ENCODE measurements around the gene ADAM12.

The ADAM12 gene

DNA sequence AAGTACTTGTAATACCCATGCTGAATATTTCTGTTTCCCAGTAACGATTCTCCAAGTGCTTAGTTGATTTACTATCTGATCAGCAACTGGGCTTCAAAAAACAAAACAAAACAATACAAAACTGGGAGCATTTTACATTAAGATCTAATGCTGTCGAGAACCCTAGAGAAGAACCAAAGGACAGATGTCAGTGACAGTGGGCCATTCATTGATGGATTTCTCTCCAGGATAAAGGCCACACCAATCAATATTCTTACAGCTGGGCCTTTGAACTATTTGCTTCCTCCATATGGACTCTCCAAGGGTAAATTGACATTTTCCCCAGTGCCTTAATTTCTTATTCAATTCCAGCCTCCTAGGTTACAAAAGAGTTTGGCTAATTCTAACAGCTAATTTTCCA is 217.5 kb downstream of the ADAM12 start:
- no peak for DNase-seq

DNA sequence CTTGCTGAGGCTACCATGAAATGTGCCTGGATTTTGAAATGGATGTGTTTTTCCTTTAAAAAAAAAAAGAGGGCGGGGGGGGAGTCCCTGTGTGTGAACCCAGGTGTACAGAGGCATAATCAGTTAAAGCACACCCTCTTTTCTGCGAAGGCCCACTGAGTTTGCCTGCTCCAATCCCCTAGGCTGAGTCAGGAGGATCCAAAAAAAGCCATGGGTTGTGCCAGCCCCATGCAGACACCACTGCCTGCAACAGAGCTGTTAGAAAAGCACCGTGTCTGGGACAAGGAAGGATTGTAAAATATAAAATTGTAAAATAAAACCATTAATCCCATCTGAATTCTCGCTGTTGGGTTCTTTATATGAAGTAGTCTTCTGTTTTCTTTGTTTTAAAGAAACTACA is 217.9 kb downstream of the ADAM12 start:
- no peak for DNase-seq

DNA sequence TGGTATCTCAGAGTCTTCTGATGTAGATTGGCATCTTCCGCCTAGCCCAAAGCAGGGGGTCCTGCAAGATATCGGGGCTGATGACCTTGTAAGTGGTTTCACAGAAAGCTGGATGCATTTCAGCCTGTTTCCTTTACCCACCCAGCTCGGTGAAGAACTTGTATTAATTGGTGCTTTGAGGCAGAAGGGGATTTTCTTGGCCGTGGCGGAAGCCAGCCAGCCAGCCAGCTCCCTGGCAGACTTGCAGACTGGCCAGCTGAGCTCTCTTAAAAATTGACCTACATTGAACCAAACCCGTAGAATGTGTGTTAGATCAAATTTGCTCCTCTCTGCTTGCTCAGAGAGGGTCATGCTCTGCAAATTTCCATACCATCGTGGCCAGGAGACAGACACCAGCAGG is 218.4 kb downstream of the ADAM12 start:
- DNase-seq: no peak

DNA sequence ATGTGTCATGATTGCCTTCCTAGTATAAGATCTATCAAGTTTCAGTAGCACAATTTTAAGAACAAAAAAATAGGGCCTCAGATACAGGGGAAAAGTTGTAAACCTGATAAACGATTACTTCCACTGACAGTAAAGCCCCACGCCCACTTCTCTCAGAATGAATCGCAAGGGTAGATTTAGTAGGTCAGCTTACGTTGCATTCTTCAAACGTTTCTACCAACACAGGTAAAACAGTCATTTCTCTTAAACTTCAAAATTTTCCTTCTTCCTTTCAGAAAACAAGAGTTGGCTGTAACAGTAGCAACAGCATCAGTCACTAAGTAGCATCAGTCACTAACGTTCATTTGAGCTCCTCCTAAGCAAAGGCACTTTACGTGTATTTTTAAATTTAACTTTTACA is 221.5 kb downstream of the ADAM12 start:
- DNase-seq: no peak

DNA sequence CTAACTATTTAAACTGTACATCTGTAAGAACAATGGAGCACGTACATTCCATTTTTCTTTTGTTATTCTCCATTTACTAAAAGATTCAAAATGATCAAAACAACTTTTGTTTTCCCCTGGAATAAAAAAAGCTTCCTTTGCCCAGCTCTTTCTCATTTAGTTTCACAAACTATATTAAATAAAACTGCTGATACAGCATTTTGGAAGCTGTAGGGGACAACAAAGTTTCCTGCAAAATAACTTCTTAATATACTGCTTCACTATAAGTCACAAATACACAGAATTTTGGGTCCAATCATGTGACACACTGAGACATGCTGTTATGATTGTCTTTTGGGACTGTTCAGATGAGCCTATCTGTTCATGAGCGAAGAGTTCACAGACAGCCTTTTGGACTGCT is 222.4 kb downstream of the ADAM12 start:
- DNase-seq: no peak

DNA sequence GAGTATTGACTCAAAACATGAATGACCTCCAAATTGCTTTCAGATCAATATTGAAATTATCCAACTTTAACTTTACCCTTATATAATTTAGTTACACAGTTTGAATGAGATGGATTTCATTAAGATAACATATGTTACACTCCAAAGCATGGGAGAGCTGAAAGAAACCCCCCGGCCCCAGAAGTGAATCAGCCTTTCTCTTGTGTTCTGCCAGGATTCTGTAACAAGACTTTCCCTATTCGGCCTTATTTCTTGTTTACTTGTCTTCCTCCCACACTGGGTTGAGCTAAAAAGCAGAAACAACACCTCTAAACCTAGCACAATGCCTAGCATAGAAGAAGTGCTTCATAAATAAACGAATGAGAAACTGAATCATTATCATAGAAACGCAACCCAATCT is 224.8 kb downstream of the ADAM12 start:
- no peak for DNase-seq

GRCh38 chr10:126161691-126162090 is 226.6 kb downstream of the ADAM12 start:
- DNase-seq: no peak

GRCh38 chr10:126160971-126161630 is 227.2 kb downstream of the ADAM12 start:
- no peak for DNase-seq

DNA sequence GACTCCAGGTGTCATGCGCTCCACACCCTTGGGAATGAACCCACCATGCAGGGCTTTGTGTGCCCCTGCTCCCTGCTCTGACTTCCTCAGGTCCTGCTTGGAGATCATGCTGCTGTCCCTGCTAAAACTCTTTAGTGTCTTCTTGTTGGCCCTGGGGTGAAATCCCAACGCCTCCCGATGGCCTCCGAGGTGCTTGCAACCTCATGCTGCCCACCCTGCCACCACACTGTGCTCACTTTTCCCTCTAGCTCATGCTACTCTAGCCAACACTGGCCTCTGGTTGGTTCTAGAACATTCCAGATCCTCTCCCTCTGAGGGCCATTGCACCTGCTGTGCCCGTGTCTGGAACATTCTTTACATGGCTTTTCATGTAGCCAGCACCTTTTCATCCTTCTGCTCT is 227.7 kb downstream of the ADAM12 start:
- no peak for DNase-seq

- DNase-seq: no peak
Measured at GRCh38 chr10:126158133-126158892, 230.0 kb downstream of the ADAM12 start.

DNA sequence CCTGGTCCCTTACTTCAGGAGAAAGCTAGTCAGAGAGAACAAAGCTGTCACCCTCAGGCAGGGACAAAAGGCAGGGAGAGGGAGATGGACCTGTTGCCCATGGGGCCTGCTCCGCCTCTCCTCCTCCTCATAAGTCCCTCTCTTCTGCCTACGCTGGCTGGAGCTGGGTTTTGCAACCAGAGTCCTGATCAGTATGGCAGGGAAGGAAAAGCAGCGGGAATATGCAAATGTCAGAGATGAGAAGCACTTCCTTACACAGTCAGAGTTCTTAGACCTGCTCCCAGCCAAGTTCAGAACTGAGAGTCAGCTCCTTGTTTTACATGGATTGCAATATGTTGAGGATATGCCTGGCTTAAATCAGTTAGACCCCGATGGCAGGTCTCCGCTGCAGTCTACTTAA is 231.1 kb downstream of the ADAM12 start:
- DNase-seq: no peak

DNA sequence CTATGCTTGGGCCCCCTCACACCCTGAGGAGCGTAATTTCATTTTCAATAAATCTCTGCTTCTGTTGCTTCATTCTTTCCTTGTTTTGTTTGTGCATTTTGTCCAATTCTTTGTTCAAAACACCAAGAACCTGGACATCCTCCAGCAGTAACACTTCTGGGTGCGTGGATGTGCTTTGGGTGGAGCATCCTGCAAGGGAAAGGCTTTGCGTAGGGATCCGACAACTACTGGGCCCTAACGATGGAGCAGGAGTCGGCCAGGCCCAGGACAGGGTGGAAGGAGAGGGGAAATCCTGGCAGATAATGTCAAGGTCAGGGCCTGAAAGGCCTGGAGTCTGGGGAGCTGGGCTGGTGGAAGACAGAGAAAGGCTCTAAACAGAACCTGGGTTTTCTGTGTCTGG is 231.8 kb downstream of the ADAM12 start:
- DNase-seq: no peak

- DNase-seq: no peak
Measured at GRCh38 chr10:126156012-126156411, 232.3 kb downstream of the ADAM12 start.

GRCh38 chr10:126155528-126155927 is 232.7 kb downstream of the ADAM12 start:
- DNase-seq: no peak

DNA sequence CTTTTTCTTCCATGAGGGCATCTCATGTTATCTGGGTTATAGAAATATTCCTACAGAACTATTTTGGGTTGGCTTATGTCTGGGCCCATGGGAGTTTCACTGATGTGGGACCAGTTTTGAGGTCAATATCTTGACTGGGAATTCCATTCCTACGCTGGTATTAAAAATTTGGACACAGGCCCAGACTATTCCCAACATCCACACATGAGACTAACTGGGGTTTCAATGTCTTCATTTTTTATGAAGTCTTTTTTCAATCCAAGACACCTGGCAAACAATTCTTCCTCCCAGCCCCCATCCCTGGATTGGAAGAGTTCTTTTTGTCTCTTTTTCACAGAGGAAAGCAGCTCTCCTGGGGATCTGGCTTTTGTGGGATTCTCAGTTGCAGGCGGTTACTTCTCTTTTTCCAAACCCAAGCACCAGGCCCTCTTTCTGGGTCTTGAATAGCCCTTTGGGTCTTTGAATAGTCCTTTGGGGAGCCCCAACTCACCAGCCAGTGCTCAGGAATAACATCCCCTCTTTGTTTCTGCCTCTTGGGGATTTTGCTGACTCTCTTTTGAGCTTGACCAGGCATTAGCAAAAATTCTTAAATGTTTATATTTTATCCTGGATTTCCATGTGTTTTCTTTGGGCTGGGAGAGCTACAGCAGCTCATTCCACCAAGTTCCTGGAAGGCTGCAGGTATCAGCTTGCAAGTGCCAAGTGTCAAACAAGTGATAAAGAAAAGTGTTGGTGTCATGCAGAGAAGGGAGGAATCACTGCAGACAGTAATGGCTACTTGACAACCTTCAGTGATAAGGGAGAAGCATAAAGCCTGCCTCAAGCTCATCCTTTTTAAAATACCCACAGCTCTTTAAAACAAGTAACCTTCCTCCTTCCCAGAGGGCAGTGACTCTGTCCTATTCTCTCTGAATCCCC is 234.3 kb downstream of the ADAM12 start:
- no peak for DNase-seq

- DNase-seq: no peak
Measured at GRCh38 chr10:126147866-126148587, 240.2 kb downstream of the ADAM12 start.

GRCh38 chr10:126146771-126147170 is 241.5 kb downstream of the ADAM12 start:
- no peak for DNase-seq

DNA sequence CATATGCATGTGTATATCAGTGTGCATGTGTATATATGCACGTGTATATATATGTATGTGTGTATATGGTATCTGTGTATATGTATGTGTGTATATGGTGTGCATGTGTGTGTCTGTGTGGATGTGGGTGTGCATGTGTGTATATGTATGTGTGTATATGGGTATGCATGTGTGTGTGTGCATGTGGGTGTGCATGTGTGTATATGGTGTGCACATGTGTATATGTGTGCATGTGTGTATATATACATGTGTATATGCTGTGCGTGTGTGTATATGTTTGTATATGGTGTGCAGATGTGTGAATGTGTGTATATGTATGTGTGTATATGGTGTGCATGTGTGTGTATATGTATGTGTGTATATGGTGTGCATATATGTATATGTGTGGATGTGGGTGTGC is 245.2 kb downstream of the ADAM12 start:
- no peak for DNase-seq

DNA sequence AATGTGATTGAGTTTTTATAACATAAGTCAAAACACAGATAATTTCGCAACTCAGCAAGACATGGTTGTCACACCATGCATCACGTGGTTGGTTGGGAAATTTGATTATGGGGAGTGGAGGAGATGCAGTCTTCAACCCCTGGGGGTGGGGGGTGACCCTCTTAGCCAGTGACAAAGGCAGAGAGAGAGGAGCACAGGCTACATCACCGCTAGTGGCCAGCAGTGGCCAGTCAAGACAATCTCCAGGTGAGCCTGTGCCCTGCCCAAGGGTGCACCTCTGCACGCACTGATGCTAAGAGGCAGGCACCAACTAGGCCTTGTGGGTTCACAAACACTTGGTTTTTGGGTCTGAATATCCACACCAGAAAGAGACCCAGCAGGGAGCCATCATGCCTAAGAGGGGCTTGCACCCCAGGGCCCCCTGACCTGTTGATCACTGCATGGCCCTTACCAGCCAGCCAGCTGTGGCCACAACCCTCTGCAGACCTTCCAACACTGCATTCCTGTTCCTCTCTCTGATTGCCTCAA is 247.5 kb downstream of the ADAM12 start:
- DNase-seq: no peak

DNA sequence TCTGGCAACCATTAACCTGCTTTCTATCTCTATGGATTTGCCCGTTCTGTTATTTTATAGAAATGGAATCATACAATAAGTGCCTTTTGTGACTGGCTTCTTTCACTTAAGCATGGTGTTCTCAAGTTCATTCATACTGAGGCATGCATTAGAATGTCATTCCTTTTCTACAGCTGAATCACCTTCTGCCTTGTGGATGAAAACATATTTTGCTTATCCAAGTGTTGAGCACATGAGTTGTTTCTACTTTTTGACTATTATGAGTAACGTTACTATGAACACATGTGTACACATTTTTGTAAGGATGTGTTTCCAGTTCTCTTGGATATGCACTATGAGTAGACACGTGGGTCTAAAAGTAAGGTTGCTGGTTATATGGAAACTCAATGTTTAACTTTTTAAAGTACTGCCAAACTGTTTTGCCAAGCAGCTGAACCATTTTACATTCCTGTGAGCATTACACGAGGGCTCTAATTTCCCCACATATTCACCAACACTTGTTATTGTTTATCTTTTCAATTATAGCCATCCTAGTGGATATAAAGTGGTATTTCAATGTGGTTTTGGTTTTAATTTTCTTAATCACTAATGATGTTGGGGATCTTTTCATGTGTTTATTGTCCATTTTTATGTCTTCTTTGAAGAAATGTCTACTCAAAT is 250.6 kb downstream of the ADAM12 start:
- no peak for DNase-seq

- DNase-seq: no peak
Measured at GRCh38 chr10:126135941-126136595, 252.2 kb downstream of the ADAM12 start.

- DNase-seq: no peak
Measured at GRCh38 chr10:126135177-126135576, 253.1 kb downstream of the ADAM12 start.

Data from stimulated activated CD4-positive, alpha-beta T cell treated with anti-CD3 and anti-CD28 coated beads, Interleukin-2, amount 100 ng/mL, for 48 hours (primary cell).